ENCODE data around the gene EIF2B2. TPM values are rescaled to one million over a fixed set of nuclear protein-coding genes. Genes with fewer than 3 reads are reported as not detected.
A peak's percentile ranks its signal among the peaks of the same experiment; 100 is the strongest.

The EIF2B2 gene
- polyA plus RNA-seq, 3 donors = 22.8 to 41.3 (median 28.9) TPM

GRCh38 chr14:75022655-75023054 is 19.9 kb downstream of the EIF2B2 start:
- H3K27ac ChIP-seq (ENCODE audit: low read depth, low read length) = no peak overlapping the region
- 75 to 86% (median 78%) methylated on average over 8 of the region's 8 CpGs for WGBS, 3 donors

GRCh38 chr14:75023108-75023507 is 20.4 kb downstream of the EIF2B2 start:
- WGBS, 3 donors = 90 to 93% (median 93%) methylated on average over 1 of the region's 1 CpG
- no peak overlapping the region for H3K27ac ChIP-seq (ENCODE audit: low read depth, low read length)

GRCh38 chr14:75025082-75025481 is 22.4 kb downstream of the EIF2B2 start:
- 49 to 78% (median 51%) methylated on average over 4 of the region's 4 CpGs for WGBS, 3 donors
- H3K27ac ChIP-seq (ENCODE audit: low read depth, low read length) = no peak overlapping the region

GRCh38 chr14:75025876-75026275 is 23.2 kb downstream of the EIF2B2 start:
- no peak overlapping the region for H3K27ac ChIP-seq (ENCODE audit: low read depth, low read length)
- WGBS, 3 donors = 93 to 98% (median 94%) methylated on average over 2 of the region's 2 CpGs

GRCh38 chr14:75030147-75030546 is 27.4 kb downstream of the EIF2B2 start:
- WGBS, 3 donors = 0% methylated on average over 1 of the region's 1 CpG

GRCh38 chr14:75032939-75033338 is 30.2 kb downstream of the EIF2B2 start:
- H3K27ac ChIP-seq (ENCODE audit: low read depth, low read length) = no peak overlapping the region
- 94 to 97% (median 95%) methylated on average over 2 of the region's 2 CpGs for WGBS, 3 donors

More at GRCh38 chr14:75030147-75030546, 27.4 kb downstream of the EIF2B2 start:
- H3K27ac ChIP-seq (ENCODE audit: low read depth, low read length) = no peak overlapping the region

GRCh38 chr14:75040507-75040906 is 37.8 kb downstream of the EIF2B2 start:
- no peak overlapping the region for H3K27ac ChIP-seq (ENCODE audit: low read depth, low read length)
- 81 to 91% (median 84%) methylated on average over 1 of the region's 1 CpG for WGBS, 3 donors

- 95 to 100% (median 98%) methylated on average over 2 of the region's 2 CpGs for WGBS, 3 donors
- H3K27ac ChIP-seq (ENCODE audit: low read depth, low read length) = no peak overlapping the region
Observed at GRCh38 chr14:75040959-75041358, 38.2 kb downstream of the EIF2B2 start.

GRCh38 chr14:75041613-75042012 is 38.9 kb downstream of the EIF2B2 start:
- no peak overlapping the region for H3K27ac ChIP-seq (ENCODE audit: low read depth, low read length)
- WGBS, 3 donors = 34 to 96% (median 89%) methylated on average over 4 of the region's 4 CpGs

GRCh38 chr14:75042035-75042434 is 39.3 kb downstream of the EIF2B2 start:
- WGBS, 3 donors = 21 to 60% (median 53%) methylated on average over 6 of the region's 6 CpGs

GRCh38 chr14:75044322-75044721 is 41.6 kb downstream of the EIF2B2 start:
- no peak overlapping the region for H3K27ac ChIP-seq (ENCODE audit: low read depth, low read length)
- 13 to 23% (median 21%) methylated on average over 2 of the region's 2 CpGs for WGBS, 3 donors

More at GRCh38 chr14:75042035-75042434, 39.3 kb downstream of the EIF2B2 start:
- H3K27ac ChIP-seq (ENCODE audit: low read depth, low read length) = no peak overlapping the region

GRCh38 chr14:75044752-75045151 is 42.0 kb downstream of the EIF2B2 start:
- 61 to 78% (median 66%) methylated on average over 8 of the region's 8 CpGs for WGBS, 3 donors
- no peak overlapping the region for H3K27ac ChIP-seq (ENCODE audit: low read depth, low read length)

GRCh38 chr14:75046275-75046674 is 43.6 kb downstream of the EIF2B2 start:
- 87 to 96% (median 95%) methylated on average over 5 of the region's 5 CpGs for WGBS, 3 donors
- H3K27ac ChIP-seq (ENCODE audit: low read depth, low read length) = no peak overlapping the region

- 93 to 97% (median 96%) methylated on average over 3 of the region's 3 CpGs for WGBS, 3 donors
- no peak overlapping the region for H3K27ac ChIP-seq (ENCODE audit: low read depth, low read length)
Observed at GRCh38 chr14:75046899-75047298, 44.2 kb downstream of the EIF2B2 start.

- H3K27ac ChIP-seq (ENCODE audit: low read depth, low read length) = no peak overlapping the region
- 87 to 90% (median 88%) methylated on average over 4 of the region's 4 CpGs for WGBS, 3 donors
Observed at GRCh38 chr14:75047506-75047905, 44.8 kb downstream of the EIF2B2 start.

GRCh38 chr14:75048101-75048500 is 45.4 kb downstream of the EIF2B2 start:
- WGBS, 3 donors = 88 to 93% (median 90%) methylated on average over 2 of the region's 2 CpGs
- no peak overlapping the region for H3K27ac ChIP-seq (ENCODE audit: low read depth, low read length)

GRCh38 chr14:75049136-75049535 is 46.4 kb downstream of the EIF2B2 start:
- 67 to 88% (median 73%) methylated on average over 5 of the region's 5 CpGs for WGBS, 3 donors
- H3K27ac ChIP-seq (ENCODE audit: low read depth, low read length) = no peak overlapping the region

- H3K27ac ChIP-seq (ENCODE audit: low read depth, low read length) = no peak overlapping the region
- 39 to 87% (median 49%) methylated on average over 3 of the region's 3 CpGs for WGBS, 3 donors
Observed at GRCh38 chr14:75049731-75050201, 47.0 kb downstream of the EIF2B2 start.

GRCh38 chr14:75050852-75051555 is 48.3 kb downstream of the EIF2B2 start, which contains the start of gene MLH3:
MLH3 (minus strand) TSS chr14:75051467; CDS start chr14:75049655, 1,812 bp downstream.
- 0 to 1% (median 1%) methylated on average over 59 of the region's 59 CpGs for WGBS, 3 donors
- H3K27ac ChIP-seq (ENCODE audit: low read depth, low read length) = peak within 1 kb of the TSS; percentile 83

GRCh38 chr14:75051556-75051899 is 48.8 kb downstream of the EIF2B2 start:
- H3K27ac ChIP-seq (ENCODE audit: low read depth, low read length) = no peak overlapping the region
- WGBS, 3 donors = 15 to 31% (median 29%) methylated on average over 5 of the region's 5 CpGs
